ENCODE measurements around the gene FAM13A. TPM values are rescaled to one million over a fixed set of nuclear protein-coding genes. Genes with fewer than 3 reads are reported as not detected.

The FAM13A gene
- total RNA-seq, 1 experiment from 2014 or later, result 26.7 TPM

- no peaks in the 10 kb centered on the region for H3K4me1 ChIP-seq (replicated peaks; ENCODE audit: insufficient read depth)
- H3F3A ChIP-seq (ENCODE audit: insufficient read depth, low read depth), result no peaks in the 10 kb centered on the region
- no peak for DNase-seq
- H3K9me3 ChIP-seq (ENCODE audit: insufficient read depth, low read depth), result no peaks in the 10 kb centered on the region; the same call in 1 of the 2 replicates
- no peaks in the 10 kb centered on the region for H3K36me3 ChIP-seq (ENCODE audit: low read depth)
- no peaks in the 10 kb centered on the region for H3K27me3 ChIP-seq (ENCODE audit: insufficient read depth, low read depth)
- H3K4me2 ChIP-seq, result no peak overlapping the region
- H3K79me2 ChIP-seq (ENCODE audit: low read depth), result no peaks in the 10 kb centered on the region
- no peaks in the 10 kb centered on the region for H4K20me1 ChIP-seq (ENCODE audit: insufficient read depth)
- no TSS peak for BruUV-seq (replicated peaks)
- H3K27ac ChIP-seq, result no peak overlapping the region
- TF ChIP-seq, protein P1, sequence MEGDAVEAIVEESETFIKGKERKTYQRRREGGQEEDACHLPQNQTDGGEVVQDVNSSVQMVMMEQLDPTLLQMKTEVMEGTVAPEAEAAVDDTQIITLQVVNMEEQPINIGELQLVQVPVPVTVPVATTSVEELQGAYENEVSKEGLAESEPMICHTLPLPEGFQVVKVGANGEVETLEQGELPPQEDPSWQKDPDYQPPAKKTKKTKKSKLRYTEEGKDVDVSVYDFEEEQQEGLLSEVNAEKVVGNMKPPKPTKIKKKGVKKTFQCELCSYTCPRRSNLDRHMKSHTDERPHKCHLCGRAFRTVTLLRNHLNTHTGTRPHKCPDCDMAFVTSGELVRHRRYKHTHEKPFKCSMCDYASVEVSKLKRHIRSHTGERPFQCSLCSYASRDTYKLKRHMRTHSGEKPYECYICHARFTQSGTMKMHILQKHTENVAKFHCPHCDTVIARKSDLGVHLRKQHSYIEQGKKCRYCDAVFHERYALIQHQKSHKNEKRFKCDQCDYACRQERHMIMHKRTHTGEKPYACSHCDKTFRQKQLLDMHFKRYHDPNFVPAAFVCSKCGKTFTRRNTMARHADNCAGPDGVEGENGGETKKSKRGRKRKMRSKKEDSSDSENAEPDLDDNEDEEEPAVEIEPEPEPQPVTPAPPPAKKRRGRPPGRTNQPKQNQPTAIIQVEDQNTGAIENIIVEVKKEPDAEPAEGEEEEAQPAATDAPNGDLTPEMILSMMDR (conservative IDR thresholded peaks at IDR 0.05), result no peak
- no peak for TF ChIP-seq EZH2 (IDR thresholded peaks at IDR 0.05; ENCODE audit: low read depth)
- H3K9me2 ChIP-seq (ENCODE audit: insufficient read depth), result no peaks in the 10 kb centered on the region
- no peak overlapping the region for H2AFZ ChIP-seq
- CTCF ChIA-PET, result no interaction called here
- intact Hi-C loops (cut with micrococcal nuclease; ENCODE audit: unreplicated experiment), result no loop called here
- no peak overlapping the region for H3K4me3 ChIP-seq
- POLR2A ChIA-PET (ENCODE audit: unreplicated experiment), result no interaction called here
Observed at GRCh38 chr4:88999392-88999930, 57.5 kb downstream of the FAM13A start.

DNA sequence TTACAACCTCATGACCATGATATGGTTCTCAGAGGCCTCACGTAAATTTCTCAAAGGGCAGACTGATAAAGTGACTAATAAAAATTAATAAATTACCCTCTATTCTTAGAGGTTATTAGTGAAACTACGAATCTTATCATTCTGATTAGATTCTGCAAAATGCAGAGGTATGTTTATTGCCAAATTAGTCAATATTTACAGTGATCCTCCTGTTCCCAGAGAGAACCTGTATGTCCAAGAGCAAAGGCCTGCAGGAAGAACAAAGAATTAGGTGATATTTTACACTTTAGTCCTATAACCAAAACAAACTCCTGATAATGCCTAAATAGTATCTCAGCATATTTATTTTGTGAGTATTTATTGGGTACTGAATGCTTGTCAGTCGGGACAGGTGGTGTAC is 58.1 kb downstream of the FAM13A start:
- TF ChIP-seq, protein P1 (conservative IDR thresholded peaks at IDR 0.05), result no peak
- TF ChIP-seq EZH2 (IDR thresholded peaks at IDR 0.05; ENCODE audit: low read depth), result no peak
- H2AFZ ChIP-seq, result no peak overlapping the region
- no peaks in the 10 kb centered on the region for H3F3A ChIP-seq (ENCODE audit: insufficient read depth, low read depth)
- intact Hi-C loops (cut with micrococcal nuclease; ENCODE audit: unreplicated experiment), result no loop called here
- H3K79me2 ChIP-seq (ENCODE audit: low read depth), result no peaks in the 10 kb centered on the region
- H3K9me2 ChIP-seq (ENCODE audit: insufficient read depth), result no peaks in the 10 kb centered on the region
- no peak overlapping the region for H3K27ac ChIP-seq
- POLR2A ChIA-PET (ENCODE audit: unreplicated experiment), result interaction anchor here (0.5 kb wide), 1 partner anchor 35 kb away, joined by 5 read pairs; no protein-coding TSS in a partner anchor
- H3K4me3 ChIP-seq, result no peak overlapping the region
- H3K36me3 ChIP-seq (ENCODE audit: low read depth), result no peaks in the 10 kb centered on the region
- H4K20me1 ChIP-seq (ENCODE audit: insufficient read depth), result no peaks in the 10 kb centered on the region
- no peak overlapping the region for H3K4me2 ChIP-seq
- CTCF ChIA-PET, result no interaction called here
- no peaks in the 10 kb centered on the region; the same call in 1 of the 2 replicates for H3K9me3 ChIP-seq (ENCODE audit: insufficient read depth, low read depth)
- H3K4me1 ChIP-seq (replicated peaks; ENCODE audit: insufficient read depth), result no peaks in the 10 kb centered on the region
- DNase-seq, result no peak
- BruUV-seq (replicated peaks), result no TSS peak
- no peaks in the 10 kb centered on the region for H3K27me3 ChIP-seq (ENCODE audit: insufficient read depth, low read depth)

- no peak for DNase-seq
- H4K20me1 ChIP-seq (ENCODE audit: insufficient read depth), result no peaks in the 10 kb centered on the region
- no peak overlapping the region for H3K4me2 ChIP-seq
- H3F3A ChIP-seq (ENCODE audit: insufficient read depth, low read depth), result no peaks in the 10 kb centered on the region
- no TSS peak for BruUV-seq (replicated peaks)
- ChIA-PET CTCF (no interaction called here), POLR2A (ENCODE audit: unreplicated experiment) (no interaction called here)
- no peaks in the 10 kb centered on the region for H3K79me2 ChIP-seq (ENCODE audit: low read depth)
- intact Hi-C loops (cut with micrococcal nuclease; ENCODE audit: unreplicated experiment), result no loop called here
- H3K36me3 ChIP-seq (ENCODE audit: low read depth), result no peaks in the 10 kb centered on the region
- TF ChIP-seq, protein P1 (conservative IDR thresholded peaks at IDR 0.05), result no peak
- TF ChIP-seq EZH2 (IDR thresholded peaks at IDR 0.05; ENCODE audit: low read depth), result no peak
- H3K9me2 ChIP-seq (ENCODE audit: insufficient read depth), result no peaks in the 10 kb centered on the region
- no peak overlapping the region for H3K4me3 ChIP-seq
- no peak overlapping the region for H2AFZ ChIP-seq
- no peaks in the 10 kb centered on the region for H3K4me1 ChIP-seq (replicated peaks; ENCODE audit: insufficient read depth)
- H3K27me3 ChIP-seq (ENCODE audit: insufficient read depth, low read depth), result no peaks in the 10 kb centered on the region
- no peak overlapping the region for H3K27ac ChIP-seq
- H3K9me3 ChIP-seq (ENCODE audit: insufficient read depth, low read depth), result no peaks in the 10 kb centered on the region; the same call in 1 of the 2 replicates
Observed at GRCh38 chr4:88998001-88998400, 59.0 kb downstream of the FAM13A start.

Measured in PC-9 (cell line).